HEK293T (cell line): ENCODE measurements around the gene ARVCF.
"Not testable (repeated sequence)": the region's sequence is repeated elsewhere in the genome, so short reads cannot be mapped to it uniquely, and the experiment has no call there.

Experiments used
- CTBP1 ChIP-seq: fragments of 450-650 bp; IDR thresholded peaks from 2 replicates; pipeline ENCODE4 v1.6.1; 2016; ENCODE audit warnings: borderline replicate concordance
- FOXM1 ChIP-seq: fragments of 450-650 bp; IDR thresholded peaks from 2 replicates; pipeline ENCODE4 v1.6.1; 2017; ENCODE audit warnings: mild to moderate bottlenecking, borderline replicate concordance
- LEF1 ChIP-seq: fragments of 450-650 bp; IDR thresholded peaks from 2 replicates; pipeline ENCODE4 v1.6.1; 2017; ENCODE audit warnings: mild to moderate bottlenecking, borderline replicate concordance
- NFRKB ChIP-seq: fragments of 450-650 bp; IDR thresholded peaks from 2 replicates; pipeline ENCODE4 v1.6.1; 2016; ENCODE audit warnings: mild to moderate bottlenecking, moderate library complexity
- ZNF384 ChIP-seq: fragments of 450-650 bp; IDR thresholded peaks from 2 replicates; pipeline ENCODE4 v1.6.1; 2016
- TF ChIP-seq, protein P1 (sequence below): fragments of 450-650 bp; IDR thresholded peaks from 2 replicates; pipeline ENCODE4 v1.6.1; 2016

DNA sequence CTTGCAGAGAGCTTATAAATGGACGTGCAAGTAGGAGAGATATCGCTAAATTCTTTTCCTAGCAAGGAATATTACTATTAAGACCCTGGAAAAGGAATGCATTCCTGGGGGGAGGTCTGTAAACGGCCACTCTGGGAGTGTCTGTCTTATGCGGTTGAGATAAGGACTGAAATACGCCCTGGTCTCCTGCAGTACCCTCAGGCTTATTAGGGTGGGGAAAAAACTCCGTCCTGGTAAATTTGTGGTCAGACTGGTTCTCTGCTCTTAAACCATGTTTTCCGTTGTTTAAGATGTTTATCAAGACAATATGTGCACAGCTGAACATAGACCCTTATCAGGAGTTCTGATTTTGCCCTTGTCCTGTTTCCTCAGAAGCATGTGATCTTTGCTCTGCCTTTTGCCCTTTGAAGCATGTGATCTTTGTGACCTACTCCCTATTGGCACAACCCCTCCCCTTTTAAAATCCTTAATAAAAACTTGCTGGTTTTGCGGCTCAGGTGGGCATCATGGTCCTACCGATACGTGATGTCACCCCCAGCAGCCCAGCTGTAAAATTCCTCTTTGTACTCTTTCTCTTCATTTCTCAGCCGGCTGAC lies 81.4 kb downstream of the ARVCF start:
- TF ChIP-seq, protein P1, sequence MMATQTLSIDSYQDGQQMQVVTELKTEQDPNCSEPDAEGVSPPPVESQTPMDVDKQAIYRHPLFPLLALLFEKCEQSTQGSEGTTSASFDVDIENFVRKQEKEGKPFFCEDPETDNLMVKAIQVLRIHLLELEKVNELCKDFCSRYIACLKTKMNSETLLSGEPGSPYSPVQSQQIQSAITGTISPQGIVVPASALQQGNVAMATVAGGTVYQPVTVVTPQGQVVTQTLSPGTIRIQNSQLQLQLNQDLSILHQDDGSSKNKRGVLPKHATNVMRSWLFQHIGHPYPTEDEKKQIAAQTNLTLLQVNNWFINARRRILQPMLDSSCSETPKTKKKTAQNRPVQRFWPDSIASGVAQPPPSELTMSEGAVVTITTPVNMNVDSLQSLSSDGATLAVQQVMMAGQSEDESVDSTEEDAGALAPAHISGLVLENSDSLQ: not testable (repeated sequence)
- not testable (repeated sequence) for TF ChIP-seq ZNF384, CTBP1, NFRKB, FOXM1, LEF1
